T47D (cell line): ENCODE data around the gene NKAIN2.
"Not testable (repeated sequence)": the region's sequence is repeated elsewhere in the genome, so short reads cannot be mapped to it uniquely, and the experiment has no call there.

Experiments
- DNase-seq, 2 experiments: peaks; one replicate each; pipeline versions ENCODE4 v3.0.0 to v3.0.0-alpha.2; 2011 to 2012; ENCODE audit warnings: low read depth in 1 of 2, low spot score in 1 of 2
- JUND ChIP-seq: IDR thresholded peaks from 2 replicates; pipeline ENCODE4 v1.6.1; 2012; ENCODE audit warnings: low read depth
- in situ Hi-C: cut with HindIII; loops from 2 replicates; pipeline ENCODE4 v1.10.0; 2016; ENCODE audit warnings: low sequenced_read_pairs, low pct_unique_long_range_greater_than_20kb

NKAIN2 gene

DNA sequence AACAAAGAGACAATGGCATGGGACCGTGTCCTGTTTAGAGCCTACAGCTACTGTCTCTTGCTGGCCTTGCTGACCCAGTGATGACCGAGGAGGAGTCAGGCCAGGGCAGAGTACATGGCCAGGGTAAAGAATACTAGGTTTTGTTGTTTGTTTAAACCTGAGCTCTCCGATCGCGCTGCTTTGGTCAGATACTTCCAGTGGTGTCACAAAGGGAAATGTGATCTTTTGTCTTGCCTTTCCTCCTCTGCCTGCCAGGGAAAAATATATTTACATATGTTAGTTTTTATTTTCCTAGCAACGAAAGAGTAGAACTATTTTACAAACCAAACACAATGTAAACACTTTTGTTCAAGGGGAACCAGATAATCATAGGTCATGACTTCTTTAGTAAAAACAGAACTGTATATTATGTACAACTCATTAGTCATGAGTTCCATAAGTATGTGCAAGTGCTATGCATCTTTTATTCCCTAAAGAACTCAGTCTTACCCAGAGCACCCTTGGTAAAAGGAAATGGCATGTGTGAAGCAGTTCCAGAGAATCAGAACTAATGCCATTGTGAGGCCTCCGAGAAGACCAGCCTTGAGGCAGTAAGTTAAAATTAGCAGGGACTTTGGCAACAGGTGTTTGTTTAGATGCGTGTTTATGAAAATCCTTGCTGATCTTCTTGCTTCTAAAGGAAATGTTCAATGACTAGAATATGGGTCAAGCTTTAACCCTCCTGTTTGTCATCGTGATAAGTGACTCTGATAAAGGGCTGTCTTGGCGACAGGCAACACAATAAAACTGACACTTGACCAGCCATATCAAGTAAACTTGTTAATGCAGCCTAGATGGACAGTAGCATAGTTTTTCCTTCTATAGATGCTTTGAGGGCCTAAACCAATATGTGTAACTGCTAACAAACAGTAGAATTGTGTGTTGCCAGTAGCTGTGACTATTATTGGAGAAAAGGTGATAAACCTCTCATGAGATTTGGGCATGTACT, 204.6 kb downstream of the NKAIN2 start:
- in situ Hi-C loops: no loop called here
- no peak for TF ChIP-seq JUND
- no peak for DNase-seq

DNA sequence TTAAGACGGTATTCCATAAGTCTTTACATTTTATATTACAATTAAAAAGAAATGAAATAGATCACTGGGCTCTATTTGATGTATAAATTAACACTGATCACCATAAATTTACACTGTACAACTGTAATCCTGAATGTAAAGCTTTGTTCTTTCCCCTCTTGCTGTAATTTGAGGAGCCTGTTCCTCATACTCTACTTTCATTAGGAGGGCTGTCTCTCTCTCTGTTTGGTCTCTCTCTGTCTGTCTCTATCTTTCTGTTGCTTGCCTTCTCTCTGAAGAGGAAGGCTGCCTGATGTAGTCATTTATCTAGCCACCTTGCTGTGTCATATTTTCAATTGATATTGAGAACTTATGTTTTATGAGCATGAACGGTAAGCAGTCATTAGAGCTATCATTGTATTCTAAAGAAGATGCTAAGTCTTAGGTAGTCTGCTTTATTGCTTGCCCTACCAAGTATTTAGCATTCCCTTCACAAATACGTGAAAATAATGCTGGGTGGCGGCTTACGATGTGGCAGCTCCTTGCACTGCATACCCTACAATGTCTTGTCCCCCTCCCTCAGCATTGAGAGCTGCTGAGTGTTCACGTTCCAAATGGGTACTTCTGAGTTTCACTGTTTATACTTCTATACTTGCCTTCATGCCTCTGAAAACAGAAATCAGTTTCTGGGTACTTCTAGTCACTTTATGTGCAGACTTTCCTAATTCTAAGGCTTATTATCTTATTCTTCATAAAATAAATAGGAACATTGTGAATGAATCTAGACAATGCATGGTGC, 205.5 kb downstream of the NKAIN2 start:
- no peak for TF ChIP-seq JUND
- in situ Hi-C loops: no loop called here

DNA sequence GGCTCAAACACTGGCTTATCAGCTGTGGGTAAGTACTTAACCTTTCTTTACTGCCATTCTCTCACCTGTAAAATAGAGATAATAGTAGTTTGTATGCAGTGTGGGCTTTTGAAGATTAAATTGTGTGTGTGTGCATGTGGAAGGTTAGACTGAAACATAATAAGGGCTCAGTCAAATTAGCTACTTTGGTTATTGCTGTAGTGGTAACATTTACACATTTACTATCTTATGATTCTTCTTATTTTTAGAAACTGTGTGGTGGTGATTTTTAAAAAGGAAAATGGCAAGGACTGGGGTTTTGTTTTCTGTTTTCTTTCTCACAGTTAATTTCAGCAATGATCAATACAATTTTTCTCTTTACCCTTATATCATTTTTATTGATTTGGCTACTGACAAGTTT, 206.9 kb downstream of the NKAIN2 start:
- TF ChIP-seq JUND: no peak
- DNase-seq: no peak
- in situ Hi-C loops: no loop called here

More for the DNA sequence above, 205.5 kb downstream of the NKAIN2 start:
- DNase-seq: no peak

DNA sequence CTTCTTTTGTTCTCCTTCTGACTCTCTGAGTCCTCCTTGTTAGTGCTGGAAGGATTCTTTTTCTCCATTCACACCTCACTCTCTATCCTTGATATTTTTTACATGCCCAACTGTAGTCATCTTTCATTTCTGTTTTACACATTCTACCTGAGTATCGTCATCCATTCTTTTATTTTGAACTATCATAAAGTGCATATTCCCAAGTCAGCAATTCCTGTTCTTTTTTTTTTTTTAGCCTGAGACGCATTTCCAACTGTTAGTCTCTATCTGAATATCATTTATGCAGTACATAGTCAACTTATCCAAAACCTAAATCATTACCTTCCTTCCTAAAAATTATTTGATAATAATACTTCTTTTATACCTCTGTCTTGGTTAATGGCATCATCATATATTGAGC, 207.5 kb downstream of the NKAIN2 start:
- DNase-seq: no peak
- no peak for TF ChIP-seq JUND
- in situ Hi-C loops: no loop called here

DNA sequence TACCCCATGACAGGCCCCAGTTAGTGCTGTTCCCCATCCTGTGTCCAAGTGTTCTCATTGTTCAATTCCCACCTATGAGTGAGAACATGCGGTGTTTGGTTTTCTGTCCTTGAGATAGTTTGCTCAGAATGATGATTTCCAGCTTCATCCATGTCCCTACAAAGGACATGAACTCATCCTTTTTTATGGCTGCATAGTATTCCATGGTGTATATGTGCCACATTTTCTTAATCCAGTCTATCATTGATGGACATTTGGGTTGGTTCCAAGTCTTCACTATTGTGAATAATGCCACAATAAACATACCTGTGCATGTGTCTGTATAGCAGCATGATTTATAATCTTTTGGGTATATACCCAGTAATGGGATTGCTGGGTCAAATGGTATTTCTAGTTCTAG, 218.4 kb downstream of the NKAIN2 start:
- in situ Hi-C loops, DNase-seq: not testable (repeated sequence)

DNA sequence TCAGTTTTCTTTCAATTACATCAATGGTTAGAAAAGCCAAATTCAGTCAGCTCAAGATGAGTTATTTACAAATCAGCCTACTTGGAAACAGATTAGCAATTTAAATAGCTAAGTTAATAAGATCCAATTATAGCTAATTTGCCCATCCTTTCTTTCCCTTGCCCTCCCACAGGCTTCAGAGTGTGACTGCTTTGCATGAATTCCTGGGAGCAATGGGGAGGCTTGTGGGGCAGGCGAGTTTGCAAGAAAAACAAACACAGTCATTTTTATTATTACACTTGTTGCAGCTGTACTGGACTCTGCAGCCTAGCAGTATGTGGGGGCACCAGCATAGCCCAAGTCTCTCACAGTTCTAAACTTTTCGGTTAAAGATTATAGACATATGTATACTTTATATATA, 219.0 kb downstream of the NKAIN2 start:
- TF ChIP-seq JUND: no peak
- DNase-seq: no peak
- in situ Hi-C loops: no loop called here

DNA sequence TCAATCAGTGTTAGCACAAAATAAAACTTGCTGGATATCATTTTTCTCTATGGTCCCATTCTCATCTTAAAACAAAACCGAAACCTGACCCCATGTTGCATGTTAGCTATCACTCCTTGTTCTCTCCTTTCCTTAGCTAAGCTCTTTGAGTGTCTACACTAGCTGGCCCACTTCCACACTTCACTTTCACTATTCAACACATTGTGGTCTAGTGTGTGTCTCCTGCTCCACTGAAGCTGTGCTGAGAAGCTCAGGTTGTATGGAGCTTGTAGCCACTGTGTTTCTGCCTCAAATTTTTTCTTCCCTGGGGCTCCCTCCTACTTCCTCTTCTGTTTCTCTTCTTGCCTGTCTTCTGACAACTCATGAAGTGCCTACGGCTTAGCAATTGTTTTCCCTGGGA, 223.0 kb downstream of the NKAIN2 start:
- no peak for DNase-seq
- in situ Hi-C loops: no loop called here
- TF ChIP-seq JUND: no peak

DNA sequence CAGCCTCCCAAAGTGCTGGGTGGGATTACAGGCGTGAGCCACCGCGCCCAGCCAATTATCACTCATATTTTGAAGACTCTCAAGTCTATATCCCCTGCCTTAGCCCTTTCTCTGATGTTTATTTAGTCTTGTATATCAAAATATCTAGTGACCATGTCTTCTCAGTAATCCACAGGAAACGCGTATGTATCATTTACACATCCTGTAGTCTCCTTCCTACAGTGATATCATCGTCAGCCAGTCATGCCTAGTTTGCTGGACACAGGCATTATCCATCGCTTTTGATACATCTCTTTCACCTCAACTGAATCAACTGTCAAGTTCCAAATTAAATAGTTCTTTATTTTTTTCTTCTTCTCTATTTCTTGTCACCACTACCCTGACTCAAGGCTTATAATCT, 223.7 kb downstream of the NKAIN2 start:
- no peak for DNase-seq
- in situ Hi-C loops: no loop called here
- no peak for TF ChIP-seq JUND

DNA sequence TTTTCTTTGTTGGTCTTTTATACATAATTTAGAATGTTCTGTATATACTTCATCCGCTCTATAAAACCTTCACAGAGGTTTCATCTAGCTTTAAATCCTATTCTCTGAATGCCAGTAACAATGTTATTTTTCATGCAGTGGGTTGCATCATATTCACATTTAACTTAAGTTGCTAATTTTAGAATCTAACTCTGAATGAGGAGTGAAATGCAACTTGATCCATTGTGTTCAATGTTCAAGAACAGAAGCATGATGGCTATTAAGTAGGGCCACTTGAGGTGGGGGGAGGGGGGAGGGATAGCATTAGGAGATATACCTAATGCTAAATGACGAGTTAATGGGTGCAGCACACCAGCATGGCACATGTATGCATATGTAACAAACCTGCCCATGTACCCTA, 224.5 kb downstream of the NKAIN2 start:
- no peak for DNase-seq
- no peak for TF ChIP-seq JUND
- in situ Hi-C loops: no loop called here

DNA sequence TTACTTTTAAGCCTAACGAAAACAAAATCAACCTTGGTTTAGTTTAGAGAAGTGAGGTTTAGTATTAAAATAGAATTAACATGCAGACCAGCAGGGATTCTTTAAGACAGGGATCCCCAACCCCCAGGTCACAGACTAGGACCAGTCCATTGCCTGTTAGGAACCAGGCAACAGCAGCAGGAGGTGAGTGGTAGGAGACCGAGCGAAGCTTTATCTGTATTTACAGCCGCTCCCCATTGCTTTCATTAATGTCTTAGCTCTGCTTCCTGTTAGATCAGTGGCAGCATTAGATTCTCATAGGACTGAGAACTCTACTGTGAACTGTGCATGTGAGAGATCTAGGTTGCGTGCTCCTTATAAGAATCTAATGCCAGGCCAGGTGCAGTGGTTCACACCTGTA, 225.9 kb downstream of the NKAIN2 start:
- no peak for DNase-seq
- in situ Hi-C loops: no loop called here
- TF ChIP-seq JUND: no peak

DNA sequence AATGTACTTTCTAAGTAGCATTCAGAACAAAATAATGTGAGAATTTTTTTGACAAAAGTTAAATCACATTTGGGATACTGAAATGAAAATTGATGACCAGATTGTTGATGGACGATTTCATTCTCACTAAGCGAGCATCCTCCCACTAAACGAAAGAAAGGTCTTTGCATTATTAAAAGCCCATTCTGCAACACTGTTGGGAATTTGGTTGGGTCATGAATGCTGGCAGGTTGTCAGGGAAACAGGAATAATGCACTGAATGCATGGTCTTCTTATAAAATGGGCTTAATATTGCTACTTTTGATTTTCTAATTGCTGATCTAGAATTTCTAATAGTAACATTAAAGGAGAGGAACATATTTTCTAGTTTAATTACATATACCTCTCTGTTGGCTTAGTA, 229.8 kb downstream of the NKAIN2 start:
- TF ChIP-seq JUND: no peak
- in situ Hi-C loops: no loop called here
- no peak for DNase-seq

DNA sequence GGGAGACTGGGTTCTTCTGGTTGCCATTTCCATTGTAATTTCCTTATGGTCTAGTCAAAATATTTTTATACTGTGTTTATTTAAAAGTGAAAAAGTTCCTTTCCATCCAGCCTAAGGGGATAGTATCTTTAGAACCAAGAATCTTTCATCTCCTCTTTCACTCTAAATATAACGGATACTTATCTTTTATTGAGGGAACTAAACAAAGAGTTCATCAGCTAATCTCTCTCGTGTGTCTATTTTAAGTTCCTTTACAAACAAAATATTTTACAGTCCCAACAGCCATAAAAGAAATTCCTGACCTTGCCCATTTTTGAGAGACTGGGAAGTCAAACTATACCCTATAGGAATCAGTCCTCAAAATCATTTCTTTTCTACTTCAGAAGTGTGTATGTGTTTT, 232.7 kb downstream of the NKAIN2 start:
- no peak for DNase-seq
- in situ Hi-C loops: no loop called here
- no peak for TF ChIP-seq JUND

DNA sequence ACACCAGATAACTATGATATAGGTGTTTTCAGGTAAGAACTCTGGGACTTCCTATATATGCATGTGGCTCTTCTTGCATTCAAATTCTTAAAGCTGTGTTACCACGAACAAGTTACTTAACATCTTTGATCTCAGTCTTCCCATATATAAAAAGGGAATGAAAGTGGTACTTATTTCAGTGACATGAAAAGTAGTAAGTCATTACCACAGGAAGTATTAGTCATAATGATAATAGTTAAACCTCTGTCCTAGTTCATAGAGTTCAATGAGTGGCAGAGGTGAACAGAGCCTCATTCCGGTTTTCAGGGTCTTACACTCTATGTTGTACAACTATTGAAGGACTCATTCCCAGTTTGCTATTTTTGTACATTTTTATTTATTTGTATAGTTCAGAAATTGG, 237.0 kb downstream of the NKAIN2 start:
- in situ Hi-C loops: no loop called here
- no peak for TF ChIP-seq JUND
- no peak for DNase-seq
